ENCODE measurements around the gene ZIC4.
A peak's percentile ranks its signal among the peaks of the same experiment; 100 is the strongest.

Gene ZIC4

DNA sequence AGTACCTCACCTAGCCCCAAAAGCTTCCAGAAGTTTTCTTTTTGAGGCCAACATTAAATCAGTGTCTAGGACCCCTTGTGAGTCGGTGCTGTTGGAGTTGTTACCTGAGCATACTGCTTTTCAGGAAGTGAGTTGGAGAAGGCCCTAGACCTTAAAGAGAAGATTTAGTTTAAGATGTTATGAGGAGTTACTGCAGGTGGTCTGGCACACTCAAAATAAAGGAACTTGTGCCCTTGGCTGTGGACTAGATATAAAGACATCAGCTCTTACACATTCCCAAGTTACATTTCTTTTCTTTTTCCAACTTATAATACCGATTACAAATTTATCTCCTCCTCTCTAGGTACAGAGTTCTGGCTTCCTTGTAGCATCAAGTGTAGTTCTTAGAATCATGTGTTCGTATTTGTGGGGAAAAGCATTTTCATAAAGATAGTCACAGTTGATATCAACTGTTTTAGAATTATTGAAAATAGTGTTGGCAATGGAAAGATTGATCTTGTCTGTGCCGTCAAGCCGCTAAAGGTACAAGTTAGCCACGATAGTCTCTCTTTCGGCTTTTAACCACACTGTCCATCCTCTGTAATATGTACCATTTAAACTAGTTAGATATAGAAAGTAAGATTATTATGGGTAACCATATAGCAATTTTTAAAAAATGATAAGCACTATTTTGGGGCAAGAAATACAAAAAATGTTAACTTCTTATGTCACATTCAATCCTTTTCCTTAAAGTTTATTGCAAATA, 11.4 kb upstream of the ZIC4 start:
- CTCF ChIA-PET = no interaction called here

GRCh38 chr3:147416931-147417330, 10.6 kb upstream of the ZIC4 start:
- Histone ChIP-seq H3K27ac (ENCODE audit: insufficient read depth in 1 of 2, low read depth in 1 of 2, low read length in 2 of 2, poor library complexity in 1 of 2, severe bottlenecking in 2 of 2) (no peak overlapping the region), H3K36me3 (ENCODE audit: control insufficient read depth in 4 of 4, insufficient read depth in 4 of 4, low read length in 3 of 4) (no peaks in the 10 kb centered on the region), H3K9me3 (ENCODE audit: control extremely low read depth in 1 of 5, control insufficient read depth in 4 of 5, insufficient read depth in 2 of 5, low read depth in 1 of 5, low read length in 4 of 5) (peaks cover 5 to 34% (median 12%) of the 10 kb centered on the region in 5 experiments), H3K4me3 (ENCODE audit: control insufficient read depth in 1 of 7, extremely low read depth in 1 of 7, insufficient read depth in 4 of 7, low read depth in 2 of 7, low read length in 6 of 7) (no peak overlapping the region), H3K4me1 (ENCODE audit: control extremely low read depth in 1 of 4, control insufficient read depth in 4 of 4, insufficient read depth in 4 of 4, low read length in 3 of 4) (peaks cover 0 to 21% (median 10%) of the 10 kb centered on the region in 4 experiments), H3K27me3 (replicated peaks in 2 of 5; ENCODE audit: control insufficient read depth in 4 of 5, insufficient read depth in 5 of 5, low read length in 4 of 5) (peaks cover 43 to 100% (median 67%) of the 10 kb centered on the region in 5 experiments)
- DNase-seq = no peak
- no CpG with 5 or more reads among the region's 1 CpG for WGBS (ENCODE audit: insufficient coverage)
- CTCF ChIA-PET = no interaction called here
- POLR2A ChIA-PET = no interaction called here

More for the DNA sequence above, 11.4 kb upstream of the ZIC4 start:
- POLR2A ChIA-PET = no interaction called here
- Histone ChIP-seq H3K9me3 (ENCODE audit: control extremely low read depth in 1 of 5, control insufficient read depth in 4 of 5, insufficient read depth in 2 of 5, low read depth in 1 of 5, low read length in 4 of 5) (peaks cover 5 to 34% (median 14%) of the 10 kb centered on the region in 5 experiments), H3K4me3 (ENCODE audit: control insufficient read depth in 1 of 7, extremely low read depth in 1 of 7, insufficient read depth in 4 of 7, low read depth in 2 of 7, low read length in 6 of 7) (no peak overlapping the region), H3K27ac (ENCODE audit: insufficient read depth in 1 of 2, low read depth in 1 of 2, low read length in 2 of 2, poor library complexity in 1 of 2, severe bottlenecking in 2 of 2) (no peak overlapping the region), H3K36me3 (ENCODE audit: control insufficient read depth in 4 of 4, insufficient read depth in 4 of 4, low read length in 3 of 4) (no peaks in the 10 kb centered on the region), H3K4me1 (ENCODE audit: control extremely low read depth in 1 of 4, control insufficient read depth in 4 of 4, insufficient read depth in 4 of 4, low read length in 3 of 4) (peaks cover 0 to 17% (median 10%) of the 10 kb centered on the region in 4 experiments), H3K27me3 (replicated peaks in 2 of 5; ENCODE audit: control insufficient read depth in 4 of 5, insufficient read depth in 5 of 5, low read length in 4 of 5) (peaks cover 44 to 99% (median 66%) of the 10 kb centered on the region in 5 experiments)
- 10% methylated on average over 2 of the region's 7 CpGs for WGBS (ENCODE audit: insufficient coverage)
- DNase-seq = no peak

- CTCF ChIA-PET = no interaction called here
- peaks cover 5 to 25% (median 13%) of the 10 kb centered on the region in 5 experiments for H3K9me3 ChIP-seq (ENCODE audit: control extremely low read depth in 1 of 5, control insufficient read depth in 4 of 5, insufficient read depth in 2 of 5, low read depth in 1 of 5, low read length in 4 of 5)
- POLR2A ChIA-PET = no interaction called here
- no peak overlapping the region for H3K4me3 ChIP-seq (ENCODE audit: control insufficient read depth in 1 of 7, extremely low read depth in 1 of 7, insufficient read depth in 4 of 7, low read depth in 2 of 7, low read length in 6 of 7)
- H3K27ac ChIP-seq (ENCODE audit: insufficient read depth in 1 of 2, low read depth in 1 of 2, low read length in 2 of 2, poor library complexity in 1 of 2, severe bottlenecking in 2 of 2) = no peak overlapping the region
- H3K4me1 ChIP-seq (ENCODE audit: control extremely low read depth in 1 of 4, control insufficient read depth in 4 of 4, insufficient read depth in 4 of 4, low read length in 3 of 4) = peaks cover 0 to 26% (median 12%) of the 10 kb centered on the region in 4 experiments
- H3K36me3 ChIP-seq (ENCODE audit: control insufficient read depth in 4 of 4, insufficient read depth in 4 of 4, low read length in 3 of 4) = no peaks in the 10 kb centered on the region
- DNase-seq = no peak
- 10% methylated on average over 2 of the region's 2 CpGs for WGBS (ENCODE audit: insufficient coverage)
- peaks cover 42 to 100% (median 66%) of the 10 kb centered on the region in 5 experiments for H3K27me3 ChIP-seq (replicated peaks in 2 of 5; ENCODE audit: control insufficient read depth in 4 of 5, insufficient read depth in 5 of 5, low read length in 4 of 5)
These were observed 9.5 kb upstream of the ZIC4 start for GRCh38 chr3:147415874-147416273.

DNA sequence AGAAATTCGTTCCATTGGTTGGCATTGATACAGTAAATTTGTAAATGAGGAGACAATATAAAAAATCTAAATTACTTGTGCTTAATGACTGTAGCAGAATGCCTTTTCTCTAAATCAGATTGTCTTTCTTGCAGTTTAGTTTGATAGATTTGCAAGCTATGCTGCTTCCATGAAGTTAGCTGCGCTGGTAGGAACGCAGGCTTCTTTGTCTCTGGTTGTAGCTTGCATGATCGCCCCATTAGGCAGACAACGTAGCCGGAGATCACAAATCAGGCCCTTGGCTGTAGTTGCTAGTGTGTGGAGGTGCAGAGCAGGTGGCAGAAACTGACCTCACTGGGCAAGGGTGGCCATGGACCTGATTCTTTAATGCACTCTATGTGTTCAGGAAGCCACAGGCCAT, 8.9 kb upstream of the ZIC4 start:
- peaks cover 5 to 20% (median 10%) of the 10 kb centered on the region in 5 experiments for H3K9me3 ChIP-seq (ENCODE audit: control extremely low read depth in 1 of 5, control insufficient read depth in 4 of 5, insufficient read depth in 2 of 5, low read depth in 1 of 5, low read length in 4 of 5)
- ChIA-PET CTCF (interaction anchor here (0.7 to 1.2 kb wide), 2 partner anchors 15 to 24 kb away, joined by 3 to 6 read pairs; no protein-coding TSS in a partner anchor), POLR2A (no interaction called here)
- no CpG with 5 or more reads among the region's 6 CpGs for WGBS (ENCODE audit: insufficient coverage)
- H3K27ac ChIP-seq (ENCODE audit: insufficient read depth in 1 of 2, low read depth in 1 of 2, low read length in 2 of 2, poor library complexity in 1 of 2, severe bottlenecking in 2 of 2) = no peak overlapping the region
- H3K4me3 ChIP-seq (ENCODE audit: control insufficient read depth in 1 of 7, extremely low read depth in 1 of 7, insufficient read depth in 4 of 7, low read depth in 2 of 7, low read length in 6 of 7) = no peak overlapping the region
- H3K4me1 ChIP-seq (ENCODE audit: control extremely low read depth in 1 of 4, control insufficient read depth in 4 of 4, insufficient read depth in 4 of 4, low read length in 3 of 4) = peaks cover 0 to 32% (median 17%) of the 10 kb centered on the region in 4 experiments
- H3K27me3 ChIP-seq (replicated peaks in 2 of 5; ENCODE audit: control insufficient read depth in 4 of 5, insufficient read depth in 5 of 5, low read length in 4 of 5) = peaks cover 40 to 100% (median 66%) of the 10 kb centered on the region in 5 experiments
- no peaks in the 10 kb centered on the region for H3K36me3 ChIP-seq (ENCODE audit: control insufficient read depth in 4 of 4, insufficient read depth in 4 of 4, low read length in 3 of 4)
- no peak for DNase-seq

- peaks cover 38 to 100% (median 61%) of the 10 kb centered on the region in 5 experiments for H3K27me3 ChIP-seq (replicated peaks in 2 of 5; ENCODE audit: control insufficient read depth in 4 of 5, insufficient read depth in 5 of 5, low read length in 4 of 5)
- H3K27ac ChIP-seq (ENCODE audit: insufficient read depth in 1 of 2, low read depth in 1 of 2, low read length in 2 of 2, poor library complexity in 1 of 2, severe bottlenecking in 2 of 2) = no peak overlapping the region
- peaks cover 0 to 35% (median 20%) of the 10 kb centered on the region in 4 experiments for H3K4me1 ChIP-seq (ENCODE audit: control extremely low read depth in 1 of 4, control insufficient read depth in 4 of 4, insufficient read depth in 4 of 4, low read length in 3 of 4)
- no peak overlapping the region for H3K4me3 ChIP-seq (ENCODE audit: control insufficient read depth in 1 of 7, extremely low read depth in 1 of 7, insufficient read depth in 4 of 7, low read depth in 2 of 7, low read length in 6 of 7)
- POLR2A ChIA-PET = no interaction called here
- H3K36me3 ChIP-seq (ENCODE audit: control insufficient read depth in 4 of 4, insufficient read depth in 4 of 4, low read length in 3 of 4) = no peaks in the 10 kb centered on the region
- DNase-seq = no peak
- H3K9me3 ChIP-seq (ENCODE audit: control extremely low read depth in 1 of 5, control insufficient read depth in 4 of 5, insufficient read depth in 2 of 5, low read depth in 1 of 5, low read length in 4 of 5) = peaks cover under 1 to 14% (median 8%) of the 10 kb centered on the region in 5 experiments
- 19% methylated on average over 11 of the region's 18 CpGs for WGBS (ENCODE audit: insufficient coverage)
- CTCF ChIA-PET = interaction anchor here (0.7 to 1.2 kb wide), 2 partner anchors 15 to 23 kb away, joined by 3 to 6 read pairs; no protein-coding TSS in a partner anchor
These were observed 8.2 kb upstream of the ZIC4 start for GRCh38 chr3:147414390-147415138.

GRCh38 chr3:147413686-147414389, 7.5 kb upstream of the ZIC4 start:
- CTCF ChIA-PET = interaction anchor here (1.2 to 1.4 kb wide), 2 partner anchors 14 to 19 kb away, joined by 5 to 6 read pairs; no protein-coding TSS in a partner anchor
- peaks cover 0 to 11% (median 5%) of the 10 kb centered on the region in 5 experiments for H3K9me3 ChIP-seq (ENCODE audit: control extremely low read depth in 1 of 5, control insufficient read depth in 4 of 5, insufficient read depth in 2 of 5, low read depth in 1 of 5, low read length in 4 of 5)
- POLR2A ChIA-PET = interaction anchor here (0.7 kb wide), 1 partner anchor 45 kb away, joined by 3 read pairs; no protein-coding TSS in a partner anchor
- DNase-seq = peak in 2 of 3 donors; percentile 61
- peaks cover 0 to 28% (median 17%) of the 10 kb centered on the region in 4 experiments for H3K4me1 ChIP-seq (ENCODE audit: control extremely low read depth in 1 of 4, control insufficient read depth in 4 of 4, insufficient read depth in 4 of 4, low read length in 3 of 4)
- 6% methylated on average over 9 of the region's 24 CpGs for WGBS (ENCODE audit: insufficient coverage)
- no peak overlapping the region for H3K27ac ChIP-seq (ENCODE audit: insufficient read depth in 1 of 2, low read depth in 1 of 2, low read length in 2 of 2, poor library complexity in 1 of 2, severe bottlenecking in 2 of 2)
- H3K27me3 ChIP-seq (replicated peaks in 2 of 5; ENCODE audit: control insufficient read depth in 4 of 5, insufficient read depth in 5 of 5, low read length in 4 of 5) = peaks cover 38 to 100% (median 61%) of the 10 kb centered on the region in 5 experiments
- peak overlapping the region in 6 of 7 experiments; percentile 4 to 60 (median 39) for H3K4me3 ChIP-seq (ENCODE audit: control insufficient read depth in 1 of 7, extremely low read depth in 1 of 7, insufficient read depth in 4 of 7, low read depth in 2 of 7, low read length in 6 of 7)
- no peaks in the 10 kb centered on the region for H3K36me3 ChIP-seq (ENCODE audit: control insufficient read depth in 4 of 4, insufficient read depth in 4 of 4, low read length in 3 of 4)

Measured in common myeloid progenitor, CD34-positive (primary cell).